A549 (cell line): ENCODE measurements around the gene MOGAT2. TPM values are rescaled to one million over a fixed set of nuclear protein-coding genes. Genes with fewer than 3 reads are reported as not detected.

ENCODE experiments used
- ATAC-seq, 2 experiments: fragments of 200-7000 bp in 1 of 2; fragments of >200 bp in 1 of 2; cut with Nextera tagmentation in 1 of 2; cut with Tn5 transposase in 1 of 2; 3 replicates each; pipeline versions ENCODE4 v1.8.0 to v1.9.1; 2018 to 2020; ENCODE audit warnings: mild to moderate bottlenecking in 1 of 2, moderate library complexity in 1 of 2
- CTCF ChIA-PET: fragments of 300-600 bp; sonication (Branson Sonifier 250); formaldehyde crosslinking; extraction: SDS; loops from one replicate; lab custom pipeline; 2021; ENCODE audit warnings: antibody characterized with exemption, inconsistent platforms; lab: Yijun Ruan, JAX
- POLR2A ChIA-PET: fragments of 350-600 bp; formaldehyde crosslinking; extraction: SDS; loops from one replicate; lab custom pipeline; 2021; ENCODE audit warnings: antibody characterized with exemption, inconsistent platforms; lab: Yijun Ruan, JAX
- DNase-seq, 2 experiments: peaks; one replicate each; pipeline versions ENCODE4 v3.0.0 to v3.0.0-alpha.2; 2011 to 2016; ENCODE audit warnings: low read depth in 1 of 2, low spot score in 1 of 2
- FAIRE-seq: peaks from 2 replicates; lab custom pipeline; 2011; peaks lifted over from hg19 to GRCh38; lab: Jason Lieb, UNC
- H3K27ac ChIP-seq, 2 experiments: fragments of >200 bp; sonication (Bioruptor Twin); formaldehyde crosslinking; 3 replicates each; pipeline ENCODE4 v1.5.1; 2016 to 2017
- H3K4me1 ChIP-seq: fragments of >200 bp; sonication (Bioruptor Twin); formaldehyde crosslinking; 3 replicates; pipeline ENCODE4 v1.6.1; 2016
- H3K4me2 ChIP-seq: fragments of >200 bp; sonication (Bioruptor Twin); formaldehyde crosslinking; 3 replicates; pipeline ENCODE4 v1.6.1; 2016
- H3K4me3 ChIP-seq: fragments of >200 bp; sonication (Bioruptor Twin); formaldehyde crosslinking; 3 replicates; pipeline ENCODE4 v1.5.1; 2016
- H3K9me3 ChIP-seq: fragments of >200 bp; sonication (Bioruptor Twin); formaldehyde crosslinking; 3 replicates; pipeline ENCODE4 v1.6.1; 2016
- ATOH8 ChIP-seq: fragments of 250-450 bp; sonication (Bioruptor Pico); IDR thresholded peaks from 2 replicates; pipeline ENCODE4 v1.5.0; 2020; ENCODE audit warnings: low read depth, mild to moderate bottlenecking, moderate library complexity
- CEBPB ChIP-seq, 2 experiments: fragments of >200 bp in 1 of 2; sonication (Bioruptor Twin) in 1 of 2; formaldehyde crosslinking in 1 of 2; IDR thresholded peaks; 2 replicates each; pipeline ENCODE4 v1.6.1; 2012 to 2016
- CTCF ChIP-seq: fragments of >200 bp; sonication (Bioruptor Twin); formaldehyde crosslinking; IDR thresholded peaks from 3 replicates; pipeline ENCODE4 v1.5.1; 2016
- ELK1 ChIP-seq: fragments of 150-350 bp; IDR thresholded peaks from 2 replicates; pipeline ENCODE4 v1.6.1; 2014; ENCODE audit warnings: low read depth, mild to moderate bottlenecking, low read length
- FOXS1 ChIP-seq: fragments of 250-450 bp; sonication (Bioruptor Pico); IDR thresholded peaks from 2 replicates; pipeline ENCODE4 v1.5.0; 2020; ENCODE audit warnings: mild to moderate bottlenecking, moderate library complexity
- HDAC2 ChIP-seq: fragments of 200-600 bp; sonication (generic); IDR thresholded peaks from 2 replicates; pipeline ENCODE4 v1.6.1; 2016
- KDM5A ChIP-seq: fragments of 200-600 bp; sonication (generic); IDR thresholded peaks from 2 replicates; pipeline ENCODE4 v1.6.1; 2016; ENCODE audit warnings: antibody characterized with exemption, mild to moderate bottlenecking
- NFE2L2 ChIP-seq: fragments of 150-350 bp; conservative IDR thresholded peaks from 2 replicates; pipeline ENCODE4 v1.6.1; 2014; ENCODE audit warnings: low read length
- NPAS2 ChIP-seq: fragments of 250-450 bp; sonication (Bioruptor Pico); IDR thresholded peaks from 2 replicates; pipeline ENCODE4 v1.8.0; 2022; ENCODE audit warnings: mild to moderate bottlenecking, moderate library complexity, borderline replicate concordance
- PBX3 ChIP-seq: IDR thresholded peaks from 2 replicates; pipeline ENCODE4 v1.6.1; 2012
- PHF8 ChIP-seq: fragments of 200-600 bp; sonication (generic); IDR thresholded peaks from 2 replicates; pipeline ENCODE4 v1.6.1; 2016; ENCODE audit warnings: low read depth, mild to moderate bottlenecking, antibody characterized with exemption, moderate library complexity, borderline replicate concordance
- RARB ChIP-seq: fragments of 250-450 bp; sonication (Bioruptor Pico); IDR thresholded peaks from 2 replicates; pipeline ENCODE4 v1.8.0; 2021; ENCODE audit warnings: mild to moderate bottlenecking, moderate library complexity
- RNF2 ChIP-seq: fragments of 200-600 bp; sonication (generic); IDR thresholded peaks from 2 replicates; pipeline ENCODE4 v1.6.1; 2016; ENCODE audit warnings: low read depth, mild to moderate bottlenecking, antibody characterized with exemption, moderate library complexity, borderline replicate concordance
- ZFP36 ChIP-seq: fragments of 450-650 bp; IDR thresholded peaks from 2 replicates; pipeline ENCODE4 v1.6.1; 2014; ENCODE audit warnings: borderline replicate concordance; ENCODE audit not compliant: partially characterized antibody
- ZNF302 ChIP-seq: fragments of 250-450 bp; sonication (Bioruptor Pico); IDR thresholded peaks from 2 replicates; pipeline ENCODE4 v1.9.0; 2021; ENCODE audit warnings: inconsistent platforms, mild to moderate bottlenecking, moderate library complexity
- ZSCAN20 ChIP-seq: fragments of 250-450 bp; sonication (Bioruptor Pico); IDR thresholded peaks from 2 replicates; pipeline ENCODE4 v1.8.0; 2022; ENCODE audit warnings: mild to moderate bottlenecking, moderate library complexity
- WGBS: methylation state at CpG from one replicate; pipeline ENCODE4 v1.1.6; 2017; ENCODE audit errors: missing lambda C conversion rate; 5-methylcytosine and 5-hydroxymethylcytosine counted together
- polyA plus RNA-seq, 4 experiments: library from polyadenylated mRNA; depleted of rRNA in 3 of 4; stranded (reverse); fragments of >200 nt; fragmentation: RNase III in 1 of 4; extraction: RNeasy Plus Mini Kit Qiagen cat#74134 plus additional on column Dnase treatment in 1 of 4; gene quantifications; 2 replicates in 3 of 4; 3 replicates in 1 of 4; pipeline ENCODE4 v1.2.3, GENCODE V29; 2011 to 2017

The MOGAT2 gene
- polyA plus RNA-seq, 2 of the 4 experiments (the other 2 are of a cell fraction), result not detected

- peaks cover 11% of the 10 kb centered on the region; the same call in 2 of the 3 replicates for H3K4me1 ChIP-seq
- TF ChIP-seq PBX3 (no peak), HDAC2 (no peak)
- H3K4me3 ChIP-seq, result no peak overlapping the region
- WGBS, result 70% methylated on average over 6 of the region's 6 CpGs
- no peaks in the 10 kb centered on the region for H3K9me3 ChIP-seq
- ChIA-PET CTCF (interaction anchor here (0.5 to 4.4 kb wide), 4 partner anchors 13 to 656 kb away, joined by 3 to 19 read pairs (median 3); no protein-coding TSS in a partner anchor), POLR2A (no interaction called here)
- no peak overlapping the region for H3K27ac ChIP-seq
- ATAC-seq, result no peak
- DNase-seq, result peak in 1 of 2 experiments; percentile 12
- H3K4me2 ChIP-seq, result no peak overlapping the region
- no peak for FAIRE-seq
These were observed 54.2 kb downstream of the MOGAT2 start for GRCh38 chr11:75771646-75772410.

- H3K4me3 ChIP-seq, result no peak overlapping the region
- no peak overlapping the region for H3K4me2 ChIP-seq
- H3K27ac ChIP-seq, result no peak overlapping the region
- ATAC-seq, result no peak
- CTCF ChIA-PET, result interaction anchor here (0.7 to 1.4 kb wide), 2 partner anchors 15 to 25 kb away, joined by 3 read pairs; no protein-coding TSS in a partner anchor
- no peak for DNase-seq
- H3K9me3 ChIP-seq, result no peaks in the 10 kb centered on the region
- 65% methylated on average over 5 of the region's 5 CpGs for WGBS
- FAIRE-seq, result no peak
- TF ChIP-seq ZFP36, result peak; percentile 12
- TF ChIP-seq NFE2L2, result no peak
- TF ChIP-seq, all 56 proteins: peak for 1
- POLR2A ChIA-PET, result no interaction called here
- H3K4me1 ChIP-seq, result peaks cover 4% of the 10 kb centered on the region; the same call in 2 of the 3 replicates
These were observed 56.1 kb downstream of the MOGAT2 start for GRCh38 chr11:75773595-75774353.

GRCh38 chr11:75775056-75775455 is 57.4 kb downstream of the MOGAT2 start:
- ATAC-seq (no peak), DNase-seq (no peak), FAIRE-seq (no peak)
- TF ChIP-seq ZSCAN20 (CRISPR knock-in tag), result no peak
- TF ChIP-seq PHF8, result no peak
- TF ChIP-seq ELK1, result no peak
- no peak for TF ChIP-seq CEBPB (IDR thresholded peaks at IDR 0.05)
- TF ChIP-seq NPAS2 (CRISPR knock-in tag), result no peak
- TF ChIP-seq FOXS1 (CRISPR knock-in tag), result no peak
- no peak for TF ChIP-seq ATOH8 (CRISPR knock-in tag)
- TF ChIP-seq ZNF302 (CRISPR knock-in tag), result no peak
- TF ChIP-seq KDM5A, result no peak
- no peak for TF ChIP-seq RNF2
- no peak for TF ChIP-seq RARB (CRISPR knock-in tag)
- no peak for TF ChIP-seq CTCF
- ChIA-PET CTCF (interaction anchor here (0.8 kb wide), 1 partner anchor 10 kb away, joined by 3 read pairs; no protein-coding TSS in a partner anchor), POLR2A (no interaction called here)
- H3K9me3 ChIP-seq, result no peaks in the 10 kb centered on the region
- H3K27ac ChIP-seq, result no peak overlapping the region
- H3K4me2 ChIP-seq, result no peak overlapping the region
- H3K4me3 ChIP-seq, result no peak overlapping the region
- WGBS, result 87% methylated on average over 3 of the region's 3 CpGs
- no peaks in the 10 kb centered on the region for H3K4me1 ChIP-seq
